Kidney glomerular epithelial cell (primary cell): Measurements from ENCODE around the gene GRIK4.
A peak's percentile ranks its signal among the peaks of the same experiment; 100 is the strongest.
"Not testable (repeated sequence)": the region's sequence is repeated elsewhere in the genome, so short reads cannot be mapped to it uniquely, and the experiment has no call there.

Experiments
- DNase-seq: peaks from one replicate; lab custom pipeline; 2025; lab: John Stamatoyannopoulos, UW

GRIK4 gene

GRCh38 chr11:120995184-120995583 lies 483.6 kb downstream of the GRIK4 start:
- no peak for DNase-seq

- DNase-seq: no peak
Measured at GRCh38 chr11:120996973-120997372, 485.4 kb downstream of the GRIK4 start.

- DNase-seq: no peak
Measured at GRCh38 chr11:120998581-120998980, 487.0 kb downstream of the GRIK4 start.

DNA sequence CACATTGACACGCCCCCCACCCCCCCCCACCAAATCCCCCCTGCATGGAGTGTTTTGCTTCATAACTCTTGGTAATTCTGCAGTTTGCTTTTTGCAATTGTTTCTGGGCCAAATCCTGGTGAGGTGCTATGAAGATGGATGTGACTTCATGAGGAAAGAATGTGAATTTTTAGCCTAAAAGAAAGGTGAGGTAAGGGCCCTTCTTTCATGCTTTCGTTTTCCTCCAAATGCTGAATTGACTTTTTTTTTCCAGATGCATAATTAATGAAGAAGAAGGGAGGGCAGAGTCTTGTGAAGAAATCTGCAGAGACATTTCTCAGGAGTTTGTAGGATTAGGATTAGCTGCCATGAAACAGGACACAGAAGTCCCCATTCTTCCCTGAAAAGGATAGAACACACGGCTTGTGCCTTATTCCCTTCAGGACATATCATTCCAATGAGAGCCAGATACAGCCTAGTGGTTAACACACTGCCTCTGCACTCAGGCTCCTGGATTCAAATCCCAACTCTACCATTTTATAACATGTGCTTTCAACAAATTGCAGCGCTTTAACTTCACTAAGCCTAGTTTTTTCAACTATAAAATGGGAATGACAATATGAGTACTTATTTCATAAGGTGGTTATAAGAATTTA lies 492.8 kb downstream of the GRIK4 start:
- DNase-seq: no peak

- no peak for DNase-seq
Measured at GRCh38 chr11:121006922-121007321, 495.4 kb downstream of the GRIK4 start.

DNA sequence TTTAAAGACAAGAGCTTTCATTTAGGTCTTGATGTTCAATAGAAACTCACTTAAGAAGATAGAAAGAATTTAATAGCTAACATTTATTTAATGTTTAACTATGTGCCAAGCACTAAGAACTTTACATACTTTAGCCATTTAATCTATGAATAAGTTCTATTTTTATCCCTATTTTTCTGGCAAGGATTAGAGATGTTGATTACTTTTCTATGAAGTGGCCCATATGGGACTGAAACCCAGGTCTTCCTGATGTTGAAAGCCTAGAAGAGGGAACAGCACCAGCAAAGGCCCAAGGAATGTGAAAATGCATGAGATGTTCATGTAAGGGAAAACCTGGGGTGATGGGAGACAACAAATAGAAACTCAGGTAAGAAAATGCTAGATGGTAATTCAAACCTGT lies 497.0 kb downstream of the GRIK4 start:
- no peak for DNase-seq

DNA sequence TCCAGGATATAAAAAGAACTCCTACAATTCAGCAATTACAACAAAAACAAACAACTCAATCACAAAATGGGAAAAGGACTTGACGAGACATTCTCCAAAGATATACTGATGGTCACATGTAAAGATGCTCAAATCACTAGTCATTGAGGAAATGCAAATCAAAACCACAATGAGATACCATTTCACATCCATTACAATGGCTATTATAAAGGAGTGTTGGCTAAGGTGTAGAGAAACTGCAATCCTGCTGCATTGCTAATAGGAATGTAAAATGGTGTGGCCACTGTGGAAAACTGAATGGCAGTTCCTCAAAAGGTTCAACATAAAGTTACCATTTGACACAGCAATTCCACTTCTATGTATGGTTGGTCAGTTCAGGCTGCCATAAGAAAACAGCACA lies 500.5 kb downstream of the GRIK4 start:
- DNase-seq: no peak

DNA sequence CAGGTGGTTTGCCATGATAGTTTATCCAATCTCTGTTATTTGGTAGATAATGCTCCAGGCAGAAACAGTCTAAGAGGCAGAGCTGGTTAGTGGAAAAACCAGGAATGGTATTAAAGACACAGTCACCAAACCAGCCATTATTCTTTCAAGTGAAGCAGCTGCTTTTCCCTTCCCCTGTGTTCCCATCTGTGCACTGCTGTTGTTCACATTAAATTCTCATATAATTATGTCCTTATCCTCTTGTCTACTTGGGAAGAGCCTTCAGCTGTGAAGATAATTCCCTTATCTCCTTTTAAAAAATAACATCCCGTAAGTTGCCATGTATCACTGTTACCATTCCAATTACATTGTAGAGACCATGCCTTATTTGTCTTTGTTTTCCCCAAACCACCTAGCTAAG lies 507.2 kb downstream of the GRIK4 start:
- no peak for DNase-seq

- DNase-seq: not testable (repeated sequence)
Measured at GRCh38 chr11:121021718-121022117, 510.2 kb downstream of the GRIK4 start.

DNA sequence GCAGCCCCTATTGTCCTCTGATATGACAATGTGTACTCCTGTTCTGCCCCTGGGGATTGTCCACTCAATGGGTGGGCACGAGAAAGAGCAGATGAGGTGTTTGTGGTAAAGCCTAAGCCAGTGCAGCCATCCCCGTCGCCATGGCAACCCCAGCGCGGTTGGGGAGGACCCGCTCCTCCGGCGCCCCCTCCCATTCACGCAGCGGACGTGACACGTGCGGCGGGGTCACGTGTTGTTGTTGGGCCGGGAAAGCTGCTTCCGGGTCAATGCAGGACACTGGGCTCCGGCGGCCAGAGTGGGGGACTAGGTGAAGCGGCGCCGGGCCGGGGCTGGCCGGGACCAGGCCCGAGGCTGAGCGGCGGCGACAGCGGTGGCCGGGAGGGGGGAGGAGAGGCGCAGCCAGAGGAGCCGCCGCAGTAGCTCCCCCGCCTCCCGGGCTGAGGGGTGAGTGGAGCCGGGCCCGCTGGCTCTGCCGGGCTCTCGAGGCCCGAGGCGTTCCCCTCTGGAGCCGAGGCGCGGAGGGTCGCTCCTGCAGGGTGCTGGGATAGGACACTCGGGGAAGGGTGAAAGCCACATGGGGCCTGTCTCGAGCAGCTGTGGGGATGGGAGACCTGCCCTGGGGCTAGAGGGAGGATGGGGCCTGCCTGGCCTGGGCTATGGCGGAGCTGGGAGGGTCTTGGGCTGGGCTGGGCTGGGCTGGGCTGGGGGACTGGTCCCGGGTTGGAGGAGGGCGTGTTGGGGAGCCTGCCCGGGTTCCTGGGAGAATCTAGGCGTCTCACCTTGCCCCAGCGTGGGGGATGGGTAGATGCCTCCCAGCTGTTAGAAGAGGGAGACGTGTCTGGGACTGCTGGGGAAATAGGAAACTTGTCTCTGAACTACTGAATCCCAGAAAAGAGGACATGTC lies 512.6 kb downstream of the GRIK4 start, which contains the start of gene TBCEL:
TSS of gene TBCEL (plus strand) at position 255 of the 904 bp plus-strand sequence. CDS start 21,589 bp downstream, outside the sequence.
- peak; percentile 56 for DNase-seq

GRCh38 chr11:121024989-121025388 lies 513.4 kb downstream of the GRIK4 start:
- DNase-seq: no peak

GRCh38 chr11:121029153-121029552 lies 517.6 kb downstream of the GRIK4 start:
- DNase-seq: no peak

- DNase-seq: no peak
Measured at GRCh38 chr11:121029813-121030445, 518.4 kb downstream of the GRIK4 start.

DNA sequence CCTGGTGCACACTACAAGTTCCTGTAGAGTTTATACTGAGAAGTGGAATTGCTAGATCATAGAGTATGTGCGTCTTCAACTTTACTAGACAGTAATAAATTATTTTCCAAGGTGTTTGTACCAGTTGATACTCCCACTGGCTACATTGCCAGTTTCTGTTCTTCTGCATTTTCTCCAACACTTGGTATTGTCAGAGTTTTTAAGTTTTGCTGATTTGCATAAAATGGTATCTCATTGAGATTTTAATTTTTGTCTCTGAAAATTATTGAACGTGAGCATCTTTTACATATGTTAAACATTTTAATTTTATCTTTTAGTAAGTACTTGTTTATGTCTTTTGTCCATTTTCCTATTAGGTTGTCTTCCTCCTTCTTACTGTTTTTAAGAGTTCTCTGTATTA lies 519.6 kb downstream of the GRIK4 start:
- DNase-seq: no peak

DNA sequence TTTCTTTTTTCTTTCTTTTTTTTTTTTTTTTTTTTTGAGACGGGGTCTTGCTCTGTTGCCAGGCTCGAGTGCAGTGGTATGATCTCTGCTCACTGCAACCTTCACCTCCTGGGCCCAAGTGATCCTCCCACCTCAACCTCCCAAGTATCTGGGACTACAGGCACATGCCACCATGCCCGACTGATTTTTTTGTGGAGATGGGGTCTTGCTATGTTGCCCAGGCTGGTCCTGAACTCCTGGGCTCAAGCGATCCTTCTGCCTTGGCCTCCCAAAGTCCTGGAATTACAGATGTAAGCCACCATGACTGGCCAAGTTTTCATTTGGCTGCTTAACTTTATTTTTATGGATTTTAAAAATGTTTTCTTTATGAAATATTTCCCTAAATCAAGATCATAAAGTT lies 520.1 kb downstream of the GRIK4 start:
- not testable (repeated sequence) for DNase-seq

DNA sequence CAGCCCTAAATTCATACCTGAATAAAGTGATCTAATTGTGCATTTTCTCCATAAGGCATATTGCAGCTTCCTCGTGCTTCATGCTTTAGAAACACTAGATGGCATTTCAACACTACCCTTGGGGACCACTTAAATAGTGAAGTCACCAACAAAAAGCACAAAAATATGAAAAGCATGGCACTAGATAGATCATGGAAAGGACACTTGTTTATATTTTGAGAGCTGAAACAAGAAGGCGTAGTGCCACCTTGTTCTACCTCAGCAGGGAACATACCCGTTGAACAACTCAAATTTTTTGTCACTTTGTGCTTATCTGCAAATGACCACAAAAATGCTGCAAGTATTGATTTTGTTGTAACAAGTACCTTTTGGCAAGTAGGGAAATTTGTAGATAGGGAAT lies 521.0 kb downstream of the GRIK4 start:
- no peak for DNase-seq

DNA sequence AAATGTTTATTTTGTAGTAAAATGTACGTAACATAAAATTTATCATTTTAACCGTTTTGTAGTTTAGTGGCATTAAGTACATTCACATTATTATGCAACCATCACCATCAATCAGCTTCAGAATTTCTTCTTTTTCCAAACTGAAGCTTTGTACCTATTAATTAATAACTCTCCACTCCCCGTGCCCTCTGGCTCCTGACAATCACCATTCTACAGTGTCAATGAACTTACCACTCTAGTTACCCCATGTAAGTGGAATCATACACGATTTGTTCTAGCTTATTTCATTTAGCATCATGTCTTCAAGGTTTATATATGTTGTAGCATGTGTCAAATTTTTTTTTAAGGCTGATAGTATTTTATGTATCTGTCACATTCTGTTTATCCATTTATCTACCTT lies 522.1 kb downstream of the GRIK4 start:
- no peak for DNase-seq

DNA sequence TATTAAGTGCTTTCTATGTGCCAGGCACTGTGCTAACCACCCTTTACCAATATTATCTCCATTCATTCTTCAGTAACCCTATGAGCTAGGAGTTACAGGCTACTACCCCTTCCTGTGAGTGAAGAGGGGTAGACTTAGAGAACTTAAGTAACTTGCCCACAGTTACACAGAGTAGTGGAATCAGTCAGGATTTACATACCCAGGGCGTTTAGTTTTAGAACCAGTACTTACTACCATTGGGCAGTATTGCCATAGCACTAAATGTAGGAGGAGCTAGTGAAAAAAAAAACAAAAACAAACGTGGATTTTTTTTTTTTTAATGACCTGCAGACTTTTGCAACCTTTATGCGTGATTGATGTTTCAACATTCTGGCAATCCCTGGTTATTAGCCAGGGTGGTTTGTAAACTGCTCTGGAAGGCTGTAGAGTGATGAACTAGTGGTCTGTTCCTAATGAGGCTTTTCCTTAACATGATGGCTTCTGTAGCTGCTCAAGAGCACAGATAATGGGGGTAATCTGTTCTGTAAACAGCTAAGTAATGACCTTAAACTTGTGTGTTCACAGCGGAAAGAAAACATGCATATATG lies 523.7 kb downstream of the GRIK4 start:
- no peak for DNase-seq

GRCh38 chr11:121035780-121036179 lies 524.2 kb downstream of the GRIK4 start:
- no peak for DNase-seq

GRCh38 chr11:121037016-121037415 lies 525.5 kb downstream of the GRIK4 start:
- no peak for DNase-seq
